ENCODE measurements around the gene C2CD3. TPM values are rescaled to one million over a fixed set of nuclear protein-coding genes. Genes with fewer than 3 reads are reported as not detected.

The C2CD3 gene, protein sequence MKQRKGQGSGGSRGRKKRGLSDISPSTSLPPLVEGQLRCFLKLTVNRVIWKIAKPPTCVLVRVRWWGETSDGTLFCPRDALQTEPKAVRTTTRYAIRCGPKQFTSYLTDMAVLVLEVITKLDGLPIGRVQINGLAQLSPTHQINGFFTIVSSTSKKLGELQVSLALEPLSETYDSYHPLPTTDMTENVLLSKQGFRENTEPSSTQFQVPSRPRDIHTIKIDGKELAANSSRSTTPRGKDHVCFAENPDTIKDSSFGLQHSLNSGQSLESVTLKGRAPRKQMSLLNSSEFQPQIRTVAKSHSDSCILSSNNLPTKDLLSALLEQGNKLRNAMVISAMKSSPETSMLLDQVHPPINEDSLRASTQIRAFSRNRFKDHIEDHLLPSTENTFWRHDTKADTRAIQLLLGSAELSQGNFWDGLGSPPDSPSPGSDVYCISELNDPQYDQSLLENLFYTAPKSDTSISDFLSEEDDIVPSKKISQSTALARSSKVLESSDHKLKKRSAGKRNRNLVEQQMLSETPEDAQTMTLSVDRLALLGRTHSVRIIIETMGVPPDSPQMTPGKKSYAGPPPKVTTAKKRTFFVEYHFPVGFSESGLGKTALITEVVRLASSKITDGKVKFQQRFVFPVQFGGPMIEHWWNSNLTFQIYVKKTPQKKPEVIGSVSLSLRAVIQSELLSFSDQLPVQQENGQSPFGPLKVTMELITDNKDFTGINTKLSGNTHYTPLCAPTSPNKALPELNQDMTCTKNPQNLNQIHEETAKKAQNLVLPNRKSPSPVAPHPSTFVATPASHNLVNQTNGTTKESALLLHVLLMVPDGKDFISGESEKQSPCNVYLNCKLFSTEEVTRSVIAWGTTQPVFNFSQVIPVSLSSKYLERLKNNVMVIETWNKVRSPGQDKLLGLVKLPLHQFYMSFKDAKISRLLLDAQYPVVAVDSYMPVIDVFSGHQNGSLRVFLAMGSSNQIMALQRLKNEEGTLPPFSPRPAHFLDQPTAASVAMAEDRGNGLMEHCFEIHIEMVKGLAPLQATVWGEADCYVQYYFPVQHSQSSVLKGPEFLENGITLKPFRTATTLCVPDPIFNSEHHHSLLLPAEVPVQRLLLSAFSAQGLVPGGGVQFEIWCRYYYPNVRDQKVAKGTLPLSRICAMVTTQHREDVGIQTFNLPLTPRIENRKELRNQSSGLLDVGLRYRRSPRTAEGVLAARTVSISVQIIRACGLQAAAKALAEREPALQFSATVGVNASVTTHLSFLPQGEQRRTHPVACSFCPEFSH (N-terminal part only)
- 14.0 to 15.5 TPM (median 15.1 TPM) in 5 replicates for total RNA-seq (2022; extraction: Qiagen RNA extraction)

DNA sequence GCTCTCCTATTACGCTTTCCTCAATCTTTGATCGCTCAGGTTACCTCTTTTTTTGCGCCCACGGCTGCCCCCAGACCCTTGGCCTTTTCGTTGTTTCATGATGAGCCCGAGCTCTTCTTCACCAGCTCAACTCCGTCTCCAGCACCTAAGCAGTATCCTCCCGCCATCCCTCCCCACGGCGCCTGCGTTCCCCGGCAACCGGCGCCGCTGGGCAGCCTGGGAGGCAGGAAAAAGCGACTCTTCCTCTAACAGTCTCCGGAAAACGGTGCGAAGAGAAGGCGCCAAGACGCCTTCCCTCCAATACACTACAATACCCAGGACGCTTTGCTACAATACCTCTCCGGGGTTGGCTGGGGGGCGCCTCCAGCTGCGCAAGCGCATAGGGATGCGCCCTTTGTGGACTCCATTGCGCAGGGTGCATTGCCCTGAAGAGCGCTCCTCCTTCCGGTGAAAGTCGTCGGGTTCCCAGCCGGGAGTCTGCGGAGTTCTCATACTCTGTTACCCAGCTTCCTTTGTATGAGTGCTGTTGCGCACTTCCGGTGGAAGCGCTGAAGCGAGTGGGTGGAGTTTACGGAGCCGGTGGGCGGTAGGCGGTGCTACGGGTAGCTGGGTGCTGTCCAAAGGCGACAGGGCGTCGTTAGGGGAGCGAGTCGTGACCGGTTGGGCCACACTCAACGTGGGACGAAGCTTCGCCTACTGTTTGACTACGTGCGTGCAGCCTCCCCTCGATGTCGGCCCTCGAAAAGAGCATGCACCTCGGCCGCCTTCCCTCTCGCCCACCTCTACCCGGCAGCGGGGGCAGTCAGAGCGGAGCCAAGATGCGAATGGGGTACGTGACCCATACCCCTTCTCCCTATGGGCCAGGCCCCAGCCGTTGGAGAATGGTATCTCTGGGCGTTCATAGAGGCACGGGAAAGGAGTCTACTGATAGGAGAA lies at the start of gene C2CD3, which contains the start of gene PPME1:
C2CD3 (minus strand) TSS at position 309 of the 936 bp plus-strand sequence; CDS start at position 99, 210 bp downstream.
PPME1 (plus strand) TSS at position 596 of the 936 bp plus-strand sequence; CDS start at position 729, 133 bp downstream.

GRCh38 chr11:74008373-74009229 lies 162.2 kb downstream of the C2CD3 start, which contains the start of gene UCP3:
TSS of gene UCP3 (minus strand) at chr11:74009085. CDS start at chr11:74007042, 2,043 bp downstream.

DNA sequence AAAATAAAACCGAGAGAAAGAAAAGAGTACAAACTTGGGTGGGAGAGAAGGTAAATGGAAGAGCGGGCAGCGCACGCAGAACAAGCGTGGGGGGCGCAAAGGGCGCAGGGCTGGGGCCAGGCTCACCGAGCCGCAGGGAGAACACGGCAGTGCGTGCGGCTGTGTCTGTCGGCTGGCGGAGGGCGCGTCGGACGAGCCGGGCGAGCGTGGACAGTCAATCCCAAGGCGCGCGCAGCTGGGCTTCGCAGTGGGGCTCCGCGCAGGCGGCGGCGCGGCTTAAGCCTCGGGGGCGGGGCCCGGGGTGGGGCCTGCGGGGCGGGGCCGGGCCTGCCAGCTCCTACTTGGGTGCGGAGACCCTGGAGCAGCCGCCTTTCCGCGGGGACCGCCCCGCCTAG lies 188.2 kb downstream of the C2CD3 start, which contains the start of gene UCP2:
UCP2 (minus strand) TSS at position 249 of the 395 bp plus-strand sequence. CDS start 4,465 bp downstream, outside the sequence.

Other genes starting within 250 kb of the C2CD3 start
- gene DNAJB13, start 220.0 kb downstream of the C2CD3 start, total RNA-seq (2022; extraction: Qiagen RNA extraction), result 0.56 to 1.00 TPM (median 0.74 TPM) in 5 replicates
- 82.0 to 110 TPM (median 87.6 TPM) in 5 replicates for gene UCP2, start 188.2 kb downstream of the C2CD3 start, total RNA-seq (2022; extraction: Qiagen RNA extraction)
- 0.87 to 1.4 TPM (median 1.1 TPM) in 5 replicates for gene UCP3, start 161.9 kb downstream of the C2CD3 start, total RNA-seq (2022; extraction: Qiagen RNA extraction)
- 49.5 to 53.8 TPM (median 52.8 TPM) in 5 replicates for gene PPME1, start 287 bp upstream of the C2CD3 start, total RNA-seq (2022; extraction: Qiagen RNA extraction)
- 38.3 to 57.4 TPM (median 50.5 TPM) in 5 replicates for gene P4HA3, start 140.6 kb upstream of the C2CD3 start, total RNA-seq (2022; extraction: Qiagen RNA extraction)
- 10.4 to 17.2 TPM (median 15.9 TPM) in 5 replicates for gene PGM2L1, start 227.4 kb upstream of the C2CD3 start, total RNA-seq (2022; extraction: Qiagen RNA extraction)

Data from A549 treated with AZD2906 at 1 μM for 4 hours (cell line).